ENCODE measurements around the gene PPHLN1. TPM values are rescaled to one million over a fixed set of nuclear protein-coding genes. Genes with fewer than 3 reads are reported as not detected.

The PPHLN1 gene
- total RNA-seq, 2 donors from 2014 or later: 52.1 to 54.7 TPM

GRCh38 chr12:42450248-42450647 lies 124.3 kb downstream of the PPHLN1 start:
- intact Hi-C loops (cut with DNase I): no loop called here
- no peaks in the 10 kb centered on the region for H3K4me1 ChIP-seq (replicated peaks)
- no peak overlapping the region for H3K27ac ChIP-seq
- TF ChIP-seq POLR2AphosphoS5 (IDR thresholded peaks at IDR 0.05): no peak
- no peaks in the 10 kb centered on the region for H3K9me3 ChIP-seq
- H3K27me3 ChIP-seq (replicated peaks; ENCODE audit: insufficient read depth): no peaks in the 10 kb centered on the region
- no peaks in the 10 kb centered on the region for H3K36me3 ChIP-seq
- no peak overlapping the region for H3K4me3 ChIP-seq
- DNase-seq (ENCODE audit: low spot score): no peak
- WGBS: 55% methylated on average over 2 of the region's 2 CpGs

GRCh38 chr12:42458575-42458974 lies 132.6 kb downstream of the PPHLN1 start:
- no peaks in the 10 kb centered on the region for H3K9me3 ChIP-seq

GRCh38 chr12:42459336-42459847 lies 133.4 kb downstream of the PPHLN1 start:
- Histone ChIP-seq H3K4me3 (no peak overlapping the region), H3K36me3 (no peaks in the 10 kb centered on the region), H3K4me1 (replicated peaks) (no peaks in the 10 kb centered on the region), H3K27ac (no peak overlapping the region), H3K9me3 (no peaks in the 10 kb centered on the region), H3K27me3 (replicated peaks; ENCODE audit: insufficient read depth) (no peaks in the 10 kb centered on the region)
- TF ChIP-seq CTCF (IDR thresholded peaks at IDR 0.05) (no peak), POLR2A (IDR thresholded peaks at IDR 0.05) (no peak), POLR2AphosphoS5 (IDR thresholded peaks at IDR 0.05) (no peak)
- intact Hi-C loops (cut with DNase I): no loop called here
- WGBS: 91% methylated on average over 12 of the region's 12 CpGs
- no peak for DNase-seq (ENCODE audit: low spot score)

More at GRCh38 chr12:42458575-42458974, 132.6 kb downstream of the PPHLN1 start:
- H3K27ac ChIP-seq: no peak overlapping the region
- H3K4me1 ChIP-seq (replicated peaks): no peaks in the 10 kb centered on the region
- intact Hi-C loops (cut with DNase I): no loop called here
- 75% methylated on average over 2 of the region's 2 CpGs for WGBS
- no peak for DNase-seq (ENCODE audit: low spot score)
- H3K36me3 ChIP-seq: no peaks in the 10 kb centered on the region
- H3K4me3 ChIP-seq: no peak overlapping the region
- H3K27me3 ChIP-seq (replicated peaks; ENCODE audit: insufficient read depth): no peaks in the 10 kb centered on the region
- no peak for TF ChIP-seq POLR2A (IDR thresholded peaks at IDR 0.05)
- TF ChIP-seq POLR2AphosphoS5 (IDR thresholded peaks at IDR 0.05): no peak
- TF ChIP-seq CTCF (IDR thresholded peaks at IDR 0.05): no peak

GRCh38 chr12:42462486-42462885 lies 136.5 kb downstream of the PPHLN1 start:
- 33% methylated on average over 3 of the region's 3 CpGs for WGBS
- Histone ChIP-seq H3K4me3 (no peak overlapping the region), H3K4me1 (replicated peaks) (no peaks in the 10 kb centered on the region), H3K27ac (no peak overlapping the region), H3K36me3 (no peaks in the 10 kb centered on the region), H3K27me3 (replicated peaks; ENCODE audit: insufficient read depth) (no peaks in the 10 kb centered on the region), H3K9me3 (no peaks in the 10 kb centered on the region)
- no peak for DNase-seq (ENCODE audit: low spot score)
- intact Hi-C loops (cut with DNase I): no loop called here
- TF ChIP-seq POLR2A (IDR thresholded peaks at IDR 0.05): no peak
- no peak for TF ChIP-seq POLR2AphosphoS5 (IDR thresholded peaks at IDR 0.05)
- no peak for TF ChIP-seq CTCF (IDR thresholded peaks at IDR 0.05)

GRCh38 chr12:42463671-42464070 lies 137.7 kb downstream of the PPHLN1 start:
- Histone ChIP-seq H3K9me3 (no peaks in the 10 kb centered on the region), H3K27me3 (replicated peaks; ENCODE audit: insufficient read depth) (no peaks in the 10 kb centered on the region), H3K4me3 (no peak overlapping the region), H3K36me3 (no peaks in the 10 kb centered on the region), H3K27ac (no peak overlapping the region), H3K4me1 (replicated peaks) (no peaks in the 10 kb centered on the region)
- WGBS: 97% methylated on average over 4 of the region's 4 CpGs
- no peak for DNase-seq (ENCODE audit: low spot score)
- intact Hi-C loops (cut with DNase I): no loop called here
- TF ChIP-seq CTCF (IDR thresholded peaks at IDR 0.05) (no peak), POLR2A (IDR thresholded peaks at IDR 0.05) (no peak), POLR2AphosphoS5 (IDR thresholded peaks at IDR 0.05) (no peak)
